ENCODE data around the gene NKAIN2. TPM values are rescaled to one million over a fixed set of nuclear protein-coding genes. Genes with fewer than 3 reads are reported as not detected.

Gene NKAIN2
- polyA plus RNA-seq, 1 of the 3 experiments (the other 2 are of a cell fraction): not detected

GRCh38 chr6:124792386-124792785 is 988.7 kb downstream of the NKAIN2 start:
- ChIA-PET POLR2A (no interaction called here), CTCF (no interaction called here)
- no peak for TF ChIP-seq MEF2A (IDR thresholded peaks at IDR 0.05; ENCODE audit: borderline replicate concordance, low read depth)
- TF ChIP-seq POLR2AphosphoS5 (IDR thresholded peaks at IDR 0.05; ENCODE audit: low read depth, low read length): no peak
- no peak for TF ChIP-seq EZH2phosphoT487 (IDR thresholded peaks at IDR 0.05; ENCODE audit: borderline replicate concordance, low read depth)
- no peak for TF ChIP-seq USF2 (IDR thresholded peaks at IDR 0.05; ENCODE audit: borderline replicate concordance, low read depth, low read length)
- no peak for TF ChIP-seq JUND (IDR thresholded peaks at IDR 0.05)
- no peak for TF ChIP-seq FOXJ3 (CRISPR knock-in tag; IDR thresholded peaks at IDR 0.05)
- TF ChIP-seq CHD2 (IDR thresholded peaks at IDR 0.05; ENCODE audit: low read length, partially characterized antibody): no peak
- TF ChIP-seq TAF1 (IDR thresholded peaks at IDR 0.05; ENCODE audit: borderline replicate concordance, low read depth, low read length): no peak
- no peak for TF ChIP-seq CTCF (IDR thresholded peaks at IDR 0.05)
- no peak for TF ChIP-seq MAX (IDR thresholded peaks at IDR 0.05; ENCODE audit: low read depth)
- 1% methylated on average over 2 of the region's 2 CpGs for WGBS (ENCODE audit: low lambda C conversion rate)
- no peak overlapping the region for H3K27ac ChIP-seq (ENCODE audit: low read depth in 2 of 2, low read length in 1 of 2)
- H3K36me3 ChIP-seq (replicated peaks in 1 of 2; ENCODE audit: control insufficient read depth in 1 of 2, insufficient read depth in 2 of 2, low read length in 1 of 2): no peaks in the 10 kb centered on the region
- no peak overlapping the region for H3K9ac ChIP-seq
- no peak overlapping the region for H3K4me2 ChIP-seq
- no peaks in the 10 kb centered on the region for H3K9me3 ChIP-seq
- no peak for DNase-seq
- no peaks in the 10 kb centered on the region for H3K4me1 ChIP-seq (ENCODE audit: control insufficient read depth in 1 of 2, insufficient read depth in 2 of 2, low read depth in 1 of 2, low read length in 1 of 2)
- H3K4me3 ChIP-seq (ENCODE audit: low read depth in 2 of 2, low read length in 1 of 2): no peak overlapping the region
- no peak overlapping the region for H2AFZ ChIP-seq (ENCODE audit: low read depth)
- no peaks in the 10 kb centered on the region for H4K20me1 ChIP-seq (ENCODE audit: insufficient read depth)
- no peaks in the 10 kb centered on the region for H3K27me3 ChIP-seq (ENCODE audit: insufficient read depth)
- H3K9me2 ChIP-seq: no peaks in the 10 kb centered on the region
- no peaks in the 10 kb centered on the region for H3K79me2 ChIP-seq (ENCODE audit: insufficient read depth)
- no peaks in the 10 kb centered on the region for H3F3A ChIP-seq (replicated peaks; ENCODE audit: insufficient read depth)

- Histone ChIP-seq H3K9ac (no peak overlapping the region), H3K79me2 (ENCODE audit: insufficient read depth) (no peaks in the 10 kb centered on the region), H4K20me1 (ENCODE audit: insufficient read depth) (no peaks in the 10 kb centered on the region), H3K27me3 (ENCODE audit: insufficient read depth) (no peaks in the 10 kb centered on the region; the same call in 1 of the 2 replicates), H3K9me2 (no peaks in the 10 kb centered on the region), H3K36me3 (replicated peaks in 1 of 2; ENCODE audit: control insufficient read depth in 1 of 2, insufficient read depth in 2 of 2, low read length in 1 of 2) (no peaks in the 10 kb centered on the region), H3K4me1 (ENCODE audit: control insufficient read depth in 1 of 2, insufficient read depth in 2 of 2, low read depth in 1 of 2, low read length in 1 of 2) (no peaks in the 10 kb centered on the region), H3K9me3 (no peaks in the 10 kb centered on the region), H3K27ac (ENCODE audit: low read depth in 2 of 2, low read length in 1 of 2) (no peak overlapping the region), H3F3A (replicated peaks; ENCODE audit: insufficient read depth) (no peaks in the 10 kb centered on the region), H3K4me3 (ENCODE audit: low read depth in 2 of 2, low read length in 1 of 2) (no peak overlapping the region), H3K4me2 (no peak overlapping the region), H2AFZ (ENCODE audit: low read depth) (no peak overlapping the region)
- no peak for TF ChIP-seq GABPA (IDR thresholded peaks at IDR 0.05; ENCODE audit: low read depth)
- no peak for TF ChIP-seq MXI1 (IDR thresholded peaks at IDR 0.05; ENCODE audit: low read depth, low read length)
- no peak for TF ChIP-seq YY1 (IDR thresholded peaks at IDR 0.05; ENCODE audit: low read depth)
- no peak for TF ChIP-seq USF2 (IDR thresholded peaks at IDR 0.05; ENCODE audit: borderline replicate concordance, low read depth, low read length)
- no peak for TF ChIP-seq FOXM1 (IDR thresholded peaks at IDR 0.05; ENCODE audit: low read depth)
- TF ChIP-seq RAD21 (IDR thresholded peaks at IDR 0.05; ENCODE audit: low read length): no peak
- TF ChIP-seq REST (IDR thresholded peaks at IDR 0.05; ENCODE audit: low read depth, low read length): no peak
- no peak for TF ChIP-seq MAX (IDR thresholded peaks at IDR 0.05; ENCODE audit: low read depth)
- TF ChIP-seq CHD2 (IDR thresholded peaks at IDR 0.05; ENCODE audit: low read length, partially characterized antibody): no peak
- TF ChIP-seq TAF1 (IDR thresholded peaks at IDR 0.05; ENCODE audit: borderline replicate concordance, low read depth, low read length): no peak
- TF ChIP-seq RFX5 (IDR thresholded peaks at IDR 0.05; ENCODE audit: low read length): no peak
- no peak for TF ChIP-seq TCF12 (IDR thresholded peaks at IDR 0.05)
- TF ChIP-seq POLR2AphosphoS5 (IDR thresholded peaks at IDR 0.05; ENCODE audit: low read depth, low read length): no peak
- no peak for DNase-seq
- CTCF ChIA-PET: no interaction called here
- POLR2A ChIA-PET: no interaction called here
These were observed 989.7 kb downstream of the NKAIN2 start for GRCh38 chr6:124793398-124793797.

Data from SK-N-SH (cell line).